COLO829 (cell line): Measurements from ENCODE around the gene CAPN5.
"Not testable (repeated sequence)": the region's sequence is repeated elsewhere in the genome, so short reads cannot be mapped to it uniquely, and the experiment has no call there.

Source experiments
- DNase-seq: peaks from one replicate; pipeline ENCODE4 v3.0.0; 2012; ENCODE audit warnings: low spot score

Gene CAPN5

GRCh38 chr11:77066229-77067042, at the start of gene CAPN5:
Gene CAPN5 (plus strand): TSS chr11:77066971. CDS start chr11:77084887, 17,916 bp downstream.
- peak; percentile 92 for DNase-seq

GRCh38 chr11:77018396-77018924, 48.3 kb upstream of the CAPN5 start:
- DNase-seq = not testable (repeated sequence)

DNA sequence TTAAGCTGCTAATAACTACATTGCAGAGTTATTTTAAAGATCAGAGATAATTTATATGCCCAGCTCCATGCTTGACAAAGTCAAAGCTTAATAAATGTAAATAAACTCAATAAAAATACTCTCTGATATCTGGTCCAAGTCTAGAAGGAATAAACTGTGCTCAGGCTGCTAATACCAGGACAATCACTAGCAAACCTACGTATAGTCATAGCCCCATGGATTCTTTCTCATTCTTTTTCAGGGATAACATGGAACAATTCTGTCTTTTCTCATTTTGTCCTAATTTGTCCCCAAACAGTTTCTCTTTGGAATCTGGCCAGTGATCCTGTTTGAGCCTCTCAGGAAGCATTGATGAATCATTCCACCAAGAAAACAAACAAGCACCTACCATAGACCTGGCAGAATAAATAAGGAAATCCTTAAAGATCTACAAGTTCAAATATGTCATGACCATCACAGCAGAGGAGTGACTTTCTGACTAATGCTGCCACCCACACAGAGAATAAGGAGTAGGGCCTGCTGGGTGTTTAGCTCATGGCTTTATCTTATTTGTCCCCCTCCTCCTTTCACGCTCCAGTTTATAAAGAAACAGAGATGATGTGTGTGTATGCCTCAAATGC, 46.7 kb upstream of the CAPN5 start:
- DNase-seq = peak; percentile 34

- DNase-seq = no peak
Measured at GRCh38 chr11:77020734-77021133, 46.0 kb upstream of the CAPN5 start.

GRCh38 chr11:77024745-77025144, 42.0 kb upstream of the CAPN5 start:
- no peak for DNase-seq

DNA sequence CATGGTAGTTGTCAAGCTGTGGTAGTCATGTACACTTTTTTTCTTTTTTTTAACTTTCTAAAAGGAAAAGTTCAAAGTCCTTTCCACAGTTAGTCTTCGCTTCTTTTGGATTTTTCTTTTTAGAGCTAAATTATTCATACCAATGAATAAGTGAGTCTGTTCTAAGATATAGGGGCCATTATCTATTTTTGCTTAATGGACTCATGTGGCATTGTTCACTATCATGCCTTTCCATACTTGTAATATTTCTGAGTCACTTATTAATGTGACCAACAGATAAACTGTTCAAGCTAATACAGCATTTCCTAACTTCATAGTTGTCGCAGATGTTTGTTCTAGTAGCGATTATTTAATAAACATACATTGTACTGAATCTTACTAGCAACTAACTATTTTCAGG, 40.5 kb upstream of the CAPN5 start:
- DNase-seq = no peak

GRCh38 chr11:77026743-77027142, 40.0 kb upstream of the CAPN5 start:
- no peak for DNase-seq

GRCh38 chr11:77027275-77027674, 39.5 kb upstream of the CAPN5 start:
- no peak for DNase-seq

DNA sequence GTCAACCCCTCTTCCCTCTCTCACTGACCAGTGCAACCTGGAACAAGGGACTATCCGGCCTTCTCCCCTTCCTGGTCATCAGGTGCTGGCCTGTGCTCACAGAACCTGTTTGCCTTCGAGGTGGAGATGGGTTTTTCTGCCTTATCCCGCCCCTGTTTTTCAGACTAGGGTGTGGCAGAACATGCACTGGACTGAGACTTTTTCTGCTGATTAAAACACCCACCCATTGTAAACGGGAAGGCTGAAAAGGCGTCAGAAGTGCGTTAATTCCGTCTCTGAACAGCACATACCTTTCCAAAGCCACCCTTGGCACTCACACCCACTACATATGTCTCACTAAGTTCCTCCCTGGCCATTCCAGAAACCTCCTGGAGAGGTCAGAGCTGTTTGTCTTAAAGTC, 36.9 kb upstream of the CAPN5 start:
- DNase-seq = no peak

GRCh38 chr11:77030834-77031414, 35.8 kb upstream of the CAPN5 start:
- DNase-seq = no peak

GRCh38 chr11:77031599-77031998, 35.2 kb upstream of the CAPN5 start:
- DNase-seq = no peak

- no peak for DNase-seq
Measured at GRCh38 chr11:77035039-77035438, 31.7 kb upstream of the CAPN5 start.

DNA sequence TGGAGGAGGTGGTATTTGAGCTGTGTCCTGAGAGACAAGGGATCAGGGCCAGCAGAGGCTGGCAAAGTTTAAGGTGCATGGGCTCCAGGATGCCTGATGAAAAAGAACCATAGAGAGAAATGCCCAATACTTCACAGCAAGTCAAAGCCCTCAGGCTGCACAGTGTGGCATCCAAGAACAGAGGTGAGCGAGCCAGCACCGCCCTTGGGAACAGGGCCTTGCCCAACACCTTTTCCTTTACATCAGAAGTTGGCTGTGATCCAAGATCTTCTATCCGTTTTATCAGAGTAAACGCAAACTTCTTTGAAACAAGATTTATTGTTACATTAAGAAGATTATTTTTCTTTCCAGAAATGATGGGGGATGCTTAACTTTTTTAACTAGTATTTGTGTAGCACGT, 31.2 kb upstream of the CAPN5 start:
- no peak for DNase-seq

DNA sequence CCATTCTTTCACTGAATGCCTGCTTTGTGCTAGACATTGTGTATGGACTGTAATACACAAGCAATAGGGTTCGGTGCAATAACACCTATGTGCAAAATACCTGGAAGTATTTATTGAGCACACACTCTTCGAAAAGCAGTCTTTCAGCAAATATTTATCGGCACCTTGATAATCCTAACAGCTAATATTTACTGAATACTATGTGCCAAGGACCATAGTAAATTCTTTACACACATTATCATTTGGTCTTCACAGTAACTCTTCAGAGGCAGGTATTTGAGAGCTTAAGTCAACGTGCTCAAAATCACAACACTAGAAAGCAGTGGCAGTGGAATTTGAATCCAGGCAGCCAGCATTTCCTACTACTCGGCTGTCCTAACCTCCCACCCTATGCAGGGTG, 30.4 kb upstream of the CAPN5 start:
- DNase-seq = no peak

- no peak for DNase-seq
Measured at GRCh38 chr11:77037057-77037456, 29.7 kb upstream of the CAPN5 start.

GRCh38 chr11:77038029-77038824, 28.5 kb upstream of the CAPN5 start:
- DNase-seq = no peak

DNA sequence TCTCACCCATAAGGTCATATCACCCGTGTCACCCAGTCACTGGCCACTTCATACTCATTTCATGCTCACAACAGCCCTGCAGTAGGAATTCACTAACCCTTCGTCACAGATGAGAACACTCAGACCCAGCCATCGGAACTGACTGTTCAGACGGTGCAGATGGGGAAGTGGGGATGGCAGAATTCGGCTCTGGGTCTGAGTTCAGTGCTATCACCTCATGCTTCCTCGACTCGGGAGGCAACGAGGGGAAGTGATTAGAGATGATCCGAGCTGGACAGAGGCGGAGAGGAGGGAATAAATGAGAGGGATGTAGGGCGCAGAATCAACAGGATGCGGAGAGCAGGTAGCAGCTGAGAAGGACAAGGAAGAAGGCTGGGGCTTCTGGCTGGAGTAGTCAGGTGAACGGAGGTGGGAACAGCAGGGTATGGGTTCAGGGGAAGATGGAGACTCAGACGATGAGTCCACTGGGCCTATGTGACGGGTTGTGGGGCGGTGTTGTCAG, 27.9 kb upstream of the CAPN5 start:
- DNase-seq = no peak

- no peak for DNase-seq
Measured at GRCh38 chr11:77039491-77040400, 27.0 kb upstream of the CAPN5 start.

DNA sequence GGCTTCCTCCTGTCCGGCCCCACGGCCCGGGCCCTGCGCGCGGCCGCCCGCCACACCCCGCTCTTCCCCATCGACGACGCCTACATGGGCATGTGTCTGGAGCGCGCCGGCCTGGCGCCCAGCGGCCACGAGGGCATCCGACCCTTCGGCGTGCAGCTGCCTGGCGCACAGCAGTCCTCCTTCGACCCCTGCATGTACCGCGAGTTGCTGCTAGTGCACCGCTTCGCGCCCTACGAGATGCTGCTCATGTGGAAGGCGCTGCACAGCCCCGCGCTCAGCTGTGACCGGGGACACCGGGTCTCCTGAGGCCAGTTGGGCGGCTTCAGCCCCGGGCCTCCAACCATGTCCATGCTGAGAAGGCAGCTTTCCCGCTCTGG, 26.4 kb upstream of the CAPN5 start:
- DNase-seq = no peak

DNA sequence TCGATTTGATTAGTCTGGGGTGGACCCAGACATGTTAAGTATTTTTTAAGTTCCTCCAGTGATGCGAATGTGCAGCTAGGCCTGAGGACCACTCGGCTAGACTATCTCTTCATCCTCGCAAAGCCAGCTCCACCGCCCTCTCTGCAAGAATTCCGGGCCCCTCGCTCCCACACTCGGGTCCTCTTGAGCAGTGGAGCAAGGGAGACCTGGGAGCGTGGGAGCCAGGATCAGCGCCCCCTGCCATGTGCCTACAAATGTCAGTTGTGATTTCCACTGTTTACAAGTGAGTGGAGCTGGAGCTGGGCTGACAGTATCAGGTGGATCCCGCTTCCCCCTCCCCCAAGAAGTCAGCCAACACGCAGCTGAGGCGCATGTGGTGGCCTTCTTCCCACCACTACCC, 25.9 kb upstream of the CAPN5 start:
- no peak for DNase-seq

- no peak for DNase-seq
Measured at GRCh38 chr11:77042111-77042726, 24.6 kb upstream of the CAPN5 start.
